Measurements from ENCODE around the gene SPAG17.

DNA sequence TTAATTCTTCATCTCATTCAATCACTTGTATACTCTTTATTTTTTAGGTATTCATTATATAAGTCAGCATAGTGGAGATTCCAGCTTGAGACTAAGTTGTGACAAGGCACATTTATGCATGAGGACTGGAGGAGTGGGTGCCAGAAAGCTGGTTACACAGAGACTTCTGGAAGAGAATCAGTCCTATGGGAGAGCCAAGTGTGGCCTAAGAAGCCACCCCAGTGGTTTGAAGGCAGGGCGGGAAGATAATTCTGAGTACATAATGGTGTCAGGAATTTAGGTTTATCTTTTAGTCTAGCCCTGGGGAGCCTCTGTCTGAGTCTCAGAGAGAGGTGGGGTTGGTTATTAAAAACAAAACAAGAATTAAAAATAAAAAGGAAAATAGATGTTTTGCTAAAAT, 83.0 kb downstream of the SPAG17 start:
- TF ChIP-seq, protein P1, sequence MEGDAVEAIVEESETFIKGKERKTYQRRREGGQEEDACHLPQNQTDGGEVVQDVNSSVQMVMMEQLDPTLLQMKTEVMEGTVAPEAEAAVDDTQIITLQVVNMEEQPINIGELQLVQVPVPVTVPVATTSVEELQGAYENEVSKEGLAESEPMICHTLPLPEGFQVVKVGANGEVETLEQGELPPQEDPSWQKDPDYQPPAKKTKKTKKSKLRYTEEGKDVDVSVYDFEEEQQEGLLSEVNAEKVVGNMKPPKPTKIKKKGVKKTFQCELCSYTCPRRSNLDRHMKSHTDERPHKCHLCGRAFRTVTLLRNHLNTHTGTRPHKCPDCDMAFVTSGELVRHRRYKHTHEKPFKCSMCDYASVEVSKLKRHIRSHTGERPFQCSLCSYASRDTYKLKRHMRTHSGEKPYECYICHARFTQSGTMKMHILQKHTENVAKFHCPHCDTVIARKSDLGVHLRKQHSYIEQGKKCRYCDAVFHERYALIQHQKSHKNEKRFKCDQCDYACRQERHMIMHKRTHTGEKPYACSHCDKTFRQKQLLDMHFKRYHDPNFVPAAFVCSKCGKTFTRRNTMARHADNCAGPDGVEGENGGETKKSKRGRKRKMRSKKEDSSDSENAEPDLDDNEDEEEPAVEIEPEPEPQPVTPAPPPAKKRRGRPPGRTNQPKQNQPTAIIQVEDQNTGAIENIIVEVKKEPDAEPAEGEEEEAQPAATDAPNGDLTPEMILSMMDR (IDR thresholded peaks at IDR 0.05) = no peak
- TF ChIP-seq POLR2A (IDR thresholded peaks at IDR 0.05) = no peak

Measured in Peyer's patch (tissue), 4 donors.